ENCODE results near the gene NEU3.
A peak's percentile ranks its signal among the peaks of the same experiment; 100 is the strongest.
"Not testable (repeated sequence)": the region's sequence is repeated elsewhere in the genome, so short reads cannot be mapped to it uniquely, and the experiment has no call there.

The NEU3 gene

GRCh38 chr11:75029836-75030631 lies 41.3 kb downstream of the NEU3 start:
- no peak for DNase-seq (ENCODE audit: low read depth)

DNA sequence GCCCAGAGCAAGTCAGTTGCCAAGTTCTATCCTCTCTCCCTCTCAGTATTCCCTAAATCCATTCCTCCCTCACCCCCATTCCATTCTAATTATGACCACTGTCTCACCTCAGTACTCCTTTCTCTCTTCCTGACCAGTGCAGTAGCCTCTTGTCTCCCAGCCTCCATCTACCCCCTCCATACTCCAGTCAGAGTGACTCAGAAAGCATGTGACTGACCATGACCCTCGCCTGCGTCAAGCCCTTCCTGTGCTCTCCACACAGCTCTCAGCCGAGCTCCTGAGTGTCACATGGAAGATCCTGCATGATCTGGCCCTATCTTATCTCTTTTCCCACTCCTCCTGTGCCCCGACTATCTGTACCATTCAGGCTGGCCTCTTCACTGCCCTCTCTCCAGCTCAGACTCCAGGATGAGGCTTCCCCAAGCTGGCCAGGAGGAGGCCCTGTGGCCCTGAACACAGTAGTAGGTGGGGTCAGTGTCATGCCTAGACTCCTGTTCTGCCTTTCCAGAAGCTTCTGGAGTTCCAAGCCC lies 42.6 kb downstream of the NEU3 start:
- DNase-seq (ENCODE audit: low read depth), result no peak

GRCh38 chr11:75031771-75032549 lies 43.2 kb downstream of the NEU3 start:
- peak; percentile 30 for DNase-seq (ENCODE audit: low read depth)

- DNase-seq (ENCODE audit: low read depth), result no peak
Observed at GRCh38 chr11:75032550-75032935, 43.8 kb downstream of the NEU3 start.

DNA sequence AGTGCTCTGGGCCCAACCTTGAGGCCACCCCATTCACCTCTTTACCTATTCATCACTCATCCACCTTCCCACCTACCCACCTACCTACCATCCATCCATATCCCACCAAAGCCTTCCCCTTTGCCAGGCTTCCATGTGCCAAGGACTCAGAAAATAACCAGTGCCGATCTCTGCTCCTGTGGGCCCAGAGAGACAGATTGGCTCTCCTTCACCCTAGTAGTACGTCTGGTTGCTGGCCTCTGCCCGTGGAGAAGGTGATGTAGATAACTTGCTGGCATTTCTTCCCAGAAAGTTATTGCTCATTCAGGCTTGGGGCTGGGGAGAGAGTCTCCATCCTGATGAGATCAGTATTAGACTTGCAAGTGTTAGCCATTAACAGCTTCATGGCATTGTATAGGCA lies 45.2 kb downstream of the NEU3 start:
- DNase-seq (ENCODE audit: low read depth), result no peak

DNA sequence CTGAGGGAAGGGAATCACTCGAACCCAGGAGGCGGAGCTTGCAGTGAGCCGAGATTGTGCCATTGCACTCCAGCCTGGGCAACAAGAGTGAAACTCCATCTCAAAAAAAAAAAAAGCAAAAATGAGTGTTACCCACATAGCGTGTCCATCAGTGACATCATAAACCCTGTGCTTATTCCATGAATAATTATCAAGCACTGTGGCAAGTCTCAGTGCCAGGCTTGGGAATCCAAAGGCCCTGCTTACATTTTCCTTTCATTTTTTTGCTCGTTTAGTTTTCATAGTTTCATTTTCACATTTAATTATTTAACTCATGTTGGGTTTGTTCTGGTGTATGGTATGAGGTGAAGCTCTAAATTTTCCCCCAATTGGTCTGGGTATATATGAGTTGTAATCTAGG lies 46.5 kb downstream of the NEU3 start:
- no peak for DNase-seq (ENCODE audit: low read depth)

- no peak for DNase-seq (ENCODE audit: low read depth)
Observed at GRCh38 chr11:75035911-75036565, 47.3 kb downstream of the NEU3 start.

- no peak for DNase-seq (ENCODE audit: low read depth)
Observed at GRCh38 chr11:75040167-75040770, 51.5 kb downstream of the NEU3 start.

- no peak for DNase-seq (ENCODE audit: low read depth)
Observed at GRCh38 chr11:75041263-75041662, 52.5 kb downstream of the NEU3 start.

DNA sequence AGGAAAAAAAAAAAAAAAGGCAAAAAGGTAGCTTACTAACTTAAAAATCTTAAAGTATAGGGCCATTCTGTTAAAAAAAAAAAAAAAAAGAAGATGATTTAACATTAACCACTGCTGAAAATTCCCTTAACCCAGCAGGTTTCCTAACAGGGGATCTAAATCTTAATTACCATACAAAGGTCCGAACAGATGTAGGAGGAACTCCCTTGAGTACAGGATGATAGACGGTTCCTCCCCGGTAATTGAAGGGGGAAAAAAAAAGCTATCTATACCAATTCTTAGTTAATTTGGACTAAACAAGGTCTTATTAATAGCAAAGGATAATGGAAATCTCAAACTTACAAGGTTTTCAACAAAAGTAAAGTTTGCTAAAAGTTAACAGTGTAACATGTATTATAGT lies 53.1 kb downstream of the NEU3 start:
- not testable (repeated sequence) for DNase-seq (ENCODE audit: low read depth)

DNA sequence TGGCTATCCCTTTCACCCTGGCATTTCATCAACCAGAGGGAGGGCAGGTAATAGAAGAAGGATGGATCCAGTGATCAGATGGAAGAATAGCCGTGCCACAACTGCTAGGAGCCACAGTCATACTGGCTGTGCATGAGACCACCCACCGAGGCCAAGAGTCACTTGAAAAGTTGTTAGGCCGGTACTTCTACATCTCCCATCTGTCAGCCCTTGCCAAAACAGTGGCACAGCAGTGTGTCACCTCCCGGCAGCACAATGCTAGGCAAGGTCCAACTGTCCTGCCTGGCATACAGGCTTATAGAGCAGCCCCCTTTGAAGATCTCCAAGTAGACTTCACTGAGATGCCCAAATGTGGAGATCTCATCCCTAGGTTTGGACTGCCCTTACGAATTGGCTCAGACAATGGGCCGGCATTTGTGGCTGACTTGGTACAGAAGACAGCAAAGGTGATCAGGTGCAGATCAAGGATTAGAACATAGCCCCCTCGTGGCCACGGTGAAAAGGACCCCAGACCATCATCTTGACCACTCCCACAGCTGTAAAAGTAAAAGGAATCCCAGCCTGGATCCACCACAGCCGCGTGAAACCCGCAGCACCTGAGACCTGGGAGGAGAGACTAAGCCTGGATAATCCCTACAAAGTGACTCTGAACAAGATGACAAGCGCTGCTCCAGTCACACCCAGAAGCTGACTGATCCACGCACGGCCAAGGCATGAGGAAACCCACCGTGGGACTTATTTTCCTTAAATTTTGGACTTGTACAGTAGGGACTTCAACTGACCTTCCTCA lies 55.8 kb downstream of the NEU3 start:
- DNase-seq (ENCODE audit: low read depth), result not testable (repeated sequence)

GRCh38 chr11:75046668-75047067 lies 57.9 kb downstream of the NEU3 start:
- DNase-seq (ENCODE audit: low read depth), result not testable (repeated sequence)

- no peak for DNase-seq (ENCODE audit: low read depth)
Observed at GRCh38 chr11:75047191-75047590, 58.5 kb downstream of the NEU3 start.

GRCh38 chr11:75049501-75050266 lies 61.0 kb downstream of the NEU3 start:
- not testable (repeated sequence) for DNase-seq (ENCODE audit: low read depth)

GRCh38 chr11:75050516-75050915 lies 61.8 kb downstream of the NEU3 start:
- no peak for DNase-seq (ENCODE audit: low read depth)

DNA sequence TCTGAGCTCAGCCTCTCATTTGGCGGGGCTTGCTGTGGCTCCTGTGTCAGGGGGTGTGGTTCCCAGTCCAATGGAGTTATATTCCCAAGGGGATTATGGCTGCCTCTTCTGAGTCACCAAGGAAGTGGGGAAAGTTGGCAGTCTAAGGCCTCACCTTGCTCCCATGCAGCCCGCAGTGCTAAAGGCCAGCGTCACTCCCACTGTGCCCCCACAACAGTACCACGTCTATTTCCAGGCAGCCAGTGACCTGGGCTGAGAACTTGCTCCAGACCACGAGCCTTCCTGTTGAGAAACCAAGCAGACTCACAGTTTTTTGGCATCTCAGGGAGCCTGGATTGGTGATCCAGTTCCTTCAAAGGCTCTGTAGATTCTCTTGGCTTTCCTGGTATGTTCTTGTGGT lies 62.3 kb downstream of the NEU3 start:
- DNase-seq (ENCODE audit: low read depth), result no peak

DNA sequence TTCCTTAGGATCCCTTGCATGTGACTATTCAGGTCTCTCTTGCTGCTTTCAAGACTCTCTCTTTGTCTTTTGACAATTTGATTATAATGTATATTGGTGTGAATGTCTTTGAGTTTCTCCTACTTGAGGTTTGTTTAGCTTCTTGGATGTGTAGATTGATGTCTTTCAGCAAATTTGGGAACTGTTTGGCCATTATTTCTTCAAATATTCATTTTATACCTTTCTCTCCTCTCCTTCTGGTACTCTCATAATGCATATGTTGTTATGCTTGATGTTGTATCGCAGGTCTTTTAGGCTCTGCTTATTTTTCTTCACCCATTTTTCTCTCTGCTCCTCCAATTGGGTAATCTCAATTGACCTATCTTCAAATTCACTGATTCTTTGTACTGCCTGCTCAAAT lies 63.7 kb downstream of the NEU3 start:
- no peak for DNase-seq (ENCODE audit: low read depth)

DNA sequence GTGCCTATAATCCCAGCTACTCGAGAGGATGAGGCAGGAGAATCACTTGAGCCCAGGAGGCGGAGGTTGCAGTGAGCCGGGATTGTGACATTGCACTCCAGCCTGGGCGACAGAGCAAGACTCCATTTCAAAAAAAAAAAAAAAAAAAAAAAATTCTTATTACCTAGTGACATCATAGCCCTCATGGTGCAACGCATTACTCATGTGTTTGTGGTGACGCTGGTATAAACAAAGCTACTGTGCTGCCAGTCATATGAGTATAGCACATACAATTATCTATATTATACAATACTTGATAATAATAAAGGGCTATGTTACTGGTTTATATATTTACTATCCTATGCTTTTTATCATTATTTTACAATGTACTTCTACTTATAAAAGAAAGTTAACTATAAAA lies 66.8 kb downstream of the NEU3 start:
- DNase-seq (ENCODE audit: low read depth), result no peak

DNA sequence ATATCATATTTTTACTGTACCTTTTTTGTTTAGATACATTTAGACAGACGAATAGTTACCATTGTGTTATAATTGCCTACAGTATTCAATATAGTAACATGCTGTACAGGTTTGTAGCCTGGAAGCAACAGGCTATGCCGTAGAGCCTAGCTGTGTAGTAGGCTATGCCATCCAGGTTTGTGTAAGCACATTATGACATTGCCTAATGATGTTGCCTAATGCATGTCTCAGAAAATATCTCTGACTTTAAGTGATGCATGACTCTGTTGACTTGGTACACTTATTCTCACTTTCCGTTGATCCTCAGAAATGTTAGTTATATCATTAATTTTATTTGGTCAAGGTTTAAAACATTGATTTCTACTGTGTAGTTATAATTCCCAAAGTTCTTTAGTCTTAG lies 68.1 kb downstream of the NEU3 start:
- DNase-seq (ENCODE audit: low read depth), result no peak

DNA sequence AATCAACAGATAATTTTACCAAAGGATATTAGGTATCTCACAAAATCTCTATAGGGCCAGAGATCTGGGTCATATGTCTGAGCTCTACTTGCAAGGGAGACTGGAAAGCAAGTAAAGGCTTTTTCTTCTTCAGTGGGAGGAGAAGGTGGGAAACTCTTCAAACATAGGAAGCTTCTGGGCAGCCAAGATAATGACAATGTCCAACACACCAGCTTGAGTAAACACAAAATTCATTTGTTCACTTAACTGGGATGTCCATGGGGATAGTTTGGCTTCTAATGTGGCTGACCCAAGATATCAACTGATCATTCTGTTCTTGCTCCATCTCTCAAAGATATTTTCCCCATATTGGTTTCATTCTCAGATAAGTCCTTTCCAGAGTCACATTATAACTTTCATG lies 70.6 kb downstream of the NEU3 start:
- no peak for DNase-seq (ENCODE audit: low read depth)

Data from activated T-cell treated with anti-CD3 and anti-CD28 coated beads for 24 hours (primary cell).